HG03025 (cell line): ENCODE data around the gene CUL7.
"Not testable (repeated sequence)": the region's sequence is repeated elsewhere in the genome, so short reads cannot be mapped to it uniquely, and the experiment has no call there.

Source experiments
- ATAC-seq: cut with Tn5 transposase; IDR thresholded peaks from one replicate; pipeline ENCODE4 v1.9.1; 2021; ENCODE audit warnings: mild to moderate bottlenecking, moderate library complexity; ENCODE audit not compliant: unreplicated experiment, low FRiP score

CUL7 gene

GRCh38 chr6:43052225-43052841, 1.3 kb downstream of the CUL7 start:
- no peak for ATAC-seq

- ATAC-seq, result no peak
Observed at GRCh38 chr6:43050981-43051380, 2.7 kb downstream of the CUL7 start.

- ATAC-seq, result no peak
Observed at GRCh38 chr6:43047998-43048397, 5.7 kb downstream of the CUL7 start.

GRCh38 chr6:43045371-43045930, 8.2 kb downstream of the CUL7 start:
- ATAC-seq, result no peak

- ATAC-seq, result no peak
Observed at GRCh38 chr6:43043310-43043709, 10.3 kb downstream of the CUL7 start.

- not testable (repeated sequence) for ATAC-seq
Observed at GRCh38 chr6:43041475-43041874, 12.2 kb downstream of the CUL7 start.

- no peak for ATAC-seq
Observed at GRCh38 chr6:43040542-43041257, 13.0 kb downstream of the CUL7 start.

GRCh38 chr6:43038727-43039126, 14.9 kb downstream of the CUL7 start:
- no peak for ATAC-seq

GRCh38 chr6:43037706-43038105, 15.9 kb downstream of the CUL7 start:
- no peak for ATAC-seq

GRCh38 chr6:43037197-43037596, 16.5 kb downstream of the CUL7 start:
- no peak for ATAC-seq

GRCh38 chr6:43036712-43037111, 16.9 kb downstream of the CUL7 start:
- ATAC-seq, result no peak

GRCh38 chr6:43035495-43036194, 18.0 kb downstream of the CUL7 start:
- ATAC-seq, result no peak

- ATAC-seq, result no peak
Observed at GRCh38 chr6:43034190-43034525, 19.5 kb downstream of the CUL7 start.

- no peak for ATAC-seq
Observed at GRCh38 chr6:43033496-43034189, 20.0 kb downstream of the CUL7 start.

GRCh38 chr6:43032326-43032725, 21.3 kb downstream of the CUL7 start:
- no peak for ATAC-seq

GRCh38 chr6:43029120-43029519, 24.5 kb downstream of the CUL7 start:
- ATAC-seq, result no peak

GRCh38 chr6:43026365-43026764, 27.3 kb downstream of the CUL7 start:
- no peak for ATAC-seq

GRCh38 chr6:43024436-43024835, 29.2 kb downstream of the CUL7 start:
- ATAC-seq, result no peak

GRCh38 chr6:43021270-43022047, 32.2 kb downstream of the CUL7 start, which contains the start of gene RRP36:
Gene RRP36, plus strand, starts transcription at chr6:43021623. Its CDS starts 32 bp downstream, at chr6:43021655.
- ATAC-seq, result peak; percentile 67

- ATAC-seq, result no peak
Observed at GRCh38 chr6:43020847-43021246, 32.8 kb downstream of the CUL7 start.
